Activated CD8-positive, alpha-beta T cell treated with anti-CD3 and anti-CD28 coated beads for 36 hours (primary cell): ENCODE data around the gene SORCS2. TPM values are rescaled to one million over a fixed set of nuclear protein-coding genes. Genes with fewer than 3 reads are reported as not detected.

Source experiments
- ATAC-seq: fragments of 200-7000 bp; cut with Tn5 transposase; one replicate; pipeline ENCODE4 v1.10.0; 2021; ENCODE audit warnings: mild to moderate bottlenecking, moderate library complexity
- CTCF ChIA-PET: fragments of 350-600 bp; sonication (Branson Sonifier 250); formaldehyde crosslinking; loops from one replicate; lab custom pipeline; 2021; ENCODE audit warnings: antibody characterized with exemption; lab: Charles Lee
- POLR2A ChIA-PET: fragments of 350-600 bp; sonication (Branson Sonifier 250); formaldehyde crosslinking; loops from one replicate; lab custom pipeline; 2021; ENCODE audit warnings: antibody characterized with exemption; lab: Charles Lee
- DNase-seq: peaks from one replicate; pipeline ENCODE4 v3.0.0-alpha.2; 2020
- H3K27ac Mint-ChIP-seq: one replicate; pipeline ENCODE4 v1.8.0; 2021; ENCODE audit warnings: mild to moderate bottlenecking, mixed read lengths
- H3K27me3 Mint-ChIP-seq: one replicate; pipeline ENCODE4 v1.8.0; 2021; ENCODE audit warnings: mixed read lengths
- H3K36me3 Mint-ChIP-seq: one replicate; pipeline ENCODE4 v1.8.0; 2021; ENCODE audit warnings: low read depth, mixed read lengths
- H3K4me1 Mint-ChIP-seq: one replicate; pipeline ENCODE4 v1.8.0; 2021; ENCODE audit warnings: low read depth, mixed read lengths
- H3K4me3 Mint-ChIP-seq: one replicate; pipeline ENCODE4 v1.8.0; 2021; ENCODE audit warnings: mild to moderate bottlenecking, moderate library complexity, mixed read lengths
- H3K9me3 Mint-ChIP-seq: one replicate; pipeline ENCODE4 v1.8.0; 2021; ENCODE audit warnings: mixed read lengths
- intact Hi-C: fragments of 100-400 bp; cut with micrococcal nuclease; formaldehyde crosslinking; loops from one replicate; pipeline ENCODE4 v1.10.0; 2022
- total RNA-seq, 2 experiments: library from RNA; stranded (reverse); gene quantifications; one replicate each; pipeline ENCODE4 v1.2.3, GENCODE V29; 2021
- TF ChIP-seq, protein P1 (sequence below): fragments of 200-600 bp; IDR thresholded peaks from one replicate; pipeline ENCODE4 v1.8.0; 2022; ENCODE audit warnings: antibody characterized with exemption, mild to moderate bottlenecking

Gene SORCS2
- total RNA-seq, 2 experiments from 2014 or later: 0.05 TPM; not detected in 1

DNA sequence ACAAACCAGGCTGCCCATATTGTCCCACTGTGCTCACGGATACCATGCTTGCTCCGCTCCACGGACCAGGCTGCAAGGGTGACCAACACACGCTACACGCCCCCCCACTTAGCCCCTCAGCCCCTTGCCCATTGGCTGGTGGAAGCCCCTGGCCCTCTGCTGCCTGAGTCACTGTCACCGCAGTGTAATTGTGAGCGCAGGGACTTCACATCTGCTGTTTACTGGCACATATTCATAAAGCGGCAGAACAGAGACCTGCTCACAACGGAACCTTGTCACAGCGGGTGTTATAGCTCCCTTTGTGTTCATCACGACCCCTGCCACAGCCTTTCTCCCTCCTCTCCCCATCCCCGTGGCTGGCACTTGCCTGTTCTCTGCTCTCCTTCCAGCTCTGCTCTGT lies 158.7 kb downstream of the SORCS2 start:
- TF ChIP-seq, protein P1, sequence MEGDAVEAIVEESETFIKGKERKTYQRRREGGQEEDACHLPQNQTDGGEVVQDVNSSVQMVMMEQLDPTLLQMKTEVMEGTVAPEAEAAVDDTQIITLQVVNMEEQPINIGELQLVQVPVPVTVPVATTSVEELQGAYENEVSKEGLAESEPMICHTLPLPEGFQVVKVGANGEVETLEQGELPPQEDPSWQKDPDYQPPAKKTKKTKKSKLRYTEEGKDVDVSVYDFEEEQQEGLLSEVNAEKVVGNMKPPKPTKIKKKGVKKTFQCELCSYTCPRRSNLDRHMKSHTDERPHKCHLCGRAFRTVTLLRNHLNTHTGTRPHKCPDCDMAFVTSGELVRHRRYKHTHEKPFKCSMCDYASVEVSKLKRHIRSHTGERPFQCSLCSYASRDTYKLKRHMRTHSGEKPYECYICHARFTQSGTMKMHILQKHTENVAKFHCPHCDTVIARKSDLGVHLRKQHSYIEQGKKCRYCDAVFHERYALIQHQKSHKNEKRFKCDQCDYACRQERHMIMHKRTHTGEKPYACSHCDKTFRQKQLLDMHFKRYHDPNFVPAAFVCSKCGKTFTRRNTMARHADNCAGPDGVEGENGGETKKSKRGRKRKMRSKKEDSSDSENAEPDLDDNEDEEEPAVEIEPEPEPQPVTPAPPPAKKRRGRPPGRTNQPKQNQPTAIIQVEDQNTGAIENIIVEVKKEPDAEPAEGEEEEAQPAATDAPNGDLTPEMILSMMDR: no peak
- DNase-seq (no peak), ATAC-seq (no peak)
- POLR2A ChIA-PET: no interaction called here
- Mint-ChIP-seq H3K4me1 (no peaks in the 10 kb centered on the region), H3K4me3 (no peak overlapping the region), H3K9me3 (peaks cover 6% of the 10 kb centered on the region), H3K36me3 (no peaks in the 10 kb centered on the region), H3K27ac (no peak overlapping the region), H3K27me3 (peaks cover 2% of the 10 kb centered on the region)
- intact Hi-C loops: no loop called here
- CTCF ChIA-PET: no interaction called here

GRCh38 chr4:7352486-7352885 lies 160.1 kb downstream of the SORCS2 start:
- Mint-ChIP-seq H3K9me3 (no peaks in the 10 kb centered on the region), H3K27ac (no peak overlapping the region), H3K4me1 (no peaks in the 10 kb centered on the region), H3K4me3 (no peak overlapping the region), H3K27me3 (no peaks in the 10 kb centered on the region), H3K36me3 (no peaks in the 10 kb centered on the region)
- intact Hi-C loops: no loop called here
- ATAC-seq (no peak), DNase-seq (no peak)
- CTCF ChIA-PET: no interaction called here
- POLR2A ChIA-PET: no interaction called here
- TF ChIP-seq, protein P1: no peak

GRCh38 chr4:7353046-7353790 lies 160.9 kb downstream of the SORCS2 start:
- H3K4me3 Mint-ChIP-seq: no peak overlapping the region
- H3K27ac Mint-ChIP-seq: no peak overlapping the region
- ChIA-PET CTCF (no interaction called here), POLR2A (no interaction called here)
- H3K9me3 Mint-ChIP-seq: no peaks in the 10 kb centered on the region
- DNase-seq (no peak), ATAC-seq (no peak)
- H3K27me3 Mint-ChIP-seq: no peaks in the 10 kb centered on the region
- TF ChIP-seq, protein P1: no peak
- intact Hi-C loops: no loop called here
- H3K36me3 Mint-ChIP-seq: no peaks in the 10 kb centered on the region
- H3K4me1 Mint-ChIP-seq: no peaks in the 10 kb centered on the region

GRCh38 chr4:7353846-7354610 lies 161.7 kb downstream of the SORCS2 start:
- CTCF ChIA-PET: no interaction called here
- H3K27me3 Mint-ChIP-seq: no peaks in the 10 kb centered on the region
- intact Hi-C loops: no loop called here

More at GRCh38 chr4:7353846-7354610, 161.7 kb downstream of the SORCS2 start:
- Mint-ChIP-seq H3K27ac (no peak overlapping the region), H3K9me3 (no peaks in the 10 kb centered on the region), H3K4me3 (no peak overlapping the region), H3K36me3 (no peaks in the 10 kb centered on the region), H3K4me1 (no peaks in the 10 kb centered on the region)
- POLR2A ChIA-PET: no interaction called here
- TF ChIP-seq, protein P1: no peak
- DNase-seq: no peak
- ATAC-seq: no peak
